NCI-H2081 treated with DMSO at 0.1 percent for 48 hours (cell line): ENCODE results near the gene NUMBL.
"Not testable (repeated sequence)": the region's sequence is repeated elsewhere in the genome, so short reads cannot be mapped to it uniquely, and the experiment has no call there.

Experiments
- DNase-seq: peaks from one replicate; lab custom pipeline; 2025; lab: John Stamatoyannopoulos, UW

NUMBL gene

GRCh38 chr19:40690050-40690692 is at the start of gene NUMBL:
NUMBL (minus strand) TSS chr19:40690651; CDS start chr19:40690483, 168 bp downstream.
- no peak for DNase-seq

DNA sequence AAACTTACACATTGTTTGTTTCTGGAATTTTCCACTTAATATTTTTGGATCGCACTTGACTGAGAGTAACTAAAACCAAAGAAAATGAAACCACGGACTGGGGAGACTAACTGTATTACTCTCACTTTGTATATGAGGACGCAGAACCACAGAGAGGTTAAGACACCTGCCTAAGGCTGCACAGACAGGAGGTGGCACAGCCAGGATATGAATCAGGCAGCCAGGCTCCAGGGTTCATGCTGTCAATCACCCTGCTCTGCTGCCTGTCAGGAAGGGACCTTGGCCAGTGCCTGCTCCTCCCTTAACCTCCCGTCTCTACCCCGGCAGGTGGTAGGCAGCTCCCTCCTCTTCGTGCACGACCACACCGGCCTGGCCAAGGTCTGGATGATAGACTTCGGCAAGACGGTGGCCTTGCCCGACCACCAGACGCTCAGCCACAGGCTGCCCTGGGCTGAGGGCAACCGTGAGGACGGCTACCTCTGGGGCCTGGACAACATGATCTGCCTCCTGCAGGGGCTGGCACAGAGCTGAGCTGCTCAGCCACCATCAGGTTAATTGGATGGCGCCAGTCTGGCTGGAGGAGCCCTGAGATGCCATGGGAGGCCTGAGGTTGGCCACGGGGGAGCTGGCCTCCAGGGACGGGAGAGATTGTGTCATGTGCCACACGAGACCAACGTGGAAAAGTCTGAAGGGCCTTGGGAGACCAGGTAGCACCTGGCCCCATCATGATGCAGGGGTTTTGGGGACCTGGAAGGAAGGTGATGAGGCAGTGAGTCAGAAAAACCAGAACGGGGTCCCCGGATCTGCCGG is 48.8 kb upstream of the NUMBL start:
- DNase-seq: no peak

GRCh38 chr19:40737102-40737644 is 46.7 kb upstream of the NUMBL start:
- DNase-seq: no peak

DNA sequence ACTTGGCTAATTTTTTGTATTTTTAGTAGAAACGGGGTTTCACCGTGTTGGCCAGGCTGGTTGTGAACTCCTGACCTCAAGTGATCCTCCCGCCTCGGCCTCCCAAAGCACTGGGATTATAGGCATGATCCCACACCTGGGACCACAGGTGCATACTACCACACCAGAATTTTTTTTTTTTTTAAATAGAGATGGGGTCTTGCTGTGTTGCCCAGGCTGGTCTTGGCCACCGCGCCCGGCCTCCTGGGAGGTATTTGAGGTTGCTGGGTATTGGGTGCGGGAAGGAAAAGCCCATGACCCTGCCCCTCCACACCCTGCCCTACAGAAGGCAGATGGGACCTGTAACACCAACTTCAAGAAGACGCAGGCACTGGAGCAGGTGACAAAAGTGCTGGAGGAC is 46.2 kb upstream of the NUMBL start:
- DNase-seq: no peak

GRCh38 chr19:40735013-40735771 is 44.7 kb upstream of the NUMBL start:
- DNase-seq: no peak

- no peak for DNase-seq
These were observed 42.7 kb upstream of the NUMBL start for GRCh38 chr19:40733149-40733548.

GRCh38 chr19:40732304-40732703 is 41.9 kb upstream of the NUMBL start:
- DNase-seq: not testable (repeated sequence)

GRCh38 chr19:40730065-40730464 is 39.6 kb upstream of the NUMBL start:
- DNase-seq: not testable (repeated sequence)

DNA sequence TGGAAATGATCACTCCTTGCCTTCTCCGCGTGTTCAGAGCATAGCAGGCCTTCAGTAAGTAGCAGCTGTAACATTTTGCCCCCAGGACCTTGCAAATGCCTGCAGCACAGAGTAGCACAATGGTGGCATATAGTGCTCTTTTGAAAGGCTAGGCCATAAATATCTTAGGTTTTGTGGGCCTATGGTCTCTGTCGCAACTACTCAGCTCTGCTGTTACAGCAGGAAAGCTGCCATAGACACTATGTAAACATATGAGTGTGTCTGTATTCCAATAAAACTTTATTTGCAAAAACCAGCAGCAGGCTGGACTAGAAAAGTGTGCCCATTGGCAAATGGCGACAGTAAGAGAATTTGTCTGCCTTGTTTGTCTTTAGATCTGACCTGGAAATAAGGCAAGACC is 35.8 kb upstream of the NUMBL start:
- no peak for DNase-seq

- DNase-seq: no peak
These were observed 34.4 kb upstream of the NUMBL start for GRCh38 chr19:40724855-40725254.

GRCh38 chr19:40724315-40724714 is 33.9 kb upstream of the NUMBL start:
- DNase-seq: no peak

DNA sequence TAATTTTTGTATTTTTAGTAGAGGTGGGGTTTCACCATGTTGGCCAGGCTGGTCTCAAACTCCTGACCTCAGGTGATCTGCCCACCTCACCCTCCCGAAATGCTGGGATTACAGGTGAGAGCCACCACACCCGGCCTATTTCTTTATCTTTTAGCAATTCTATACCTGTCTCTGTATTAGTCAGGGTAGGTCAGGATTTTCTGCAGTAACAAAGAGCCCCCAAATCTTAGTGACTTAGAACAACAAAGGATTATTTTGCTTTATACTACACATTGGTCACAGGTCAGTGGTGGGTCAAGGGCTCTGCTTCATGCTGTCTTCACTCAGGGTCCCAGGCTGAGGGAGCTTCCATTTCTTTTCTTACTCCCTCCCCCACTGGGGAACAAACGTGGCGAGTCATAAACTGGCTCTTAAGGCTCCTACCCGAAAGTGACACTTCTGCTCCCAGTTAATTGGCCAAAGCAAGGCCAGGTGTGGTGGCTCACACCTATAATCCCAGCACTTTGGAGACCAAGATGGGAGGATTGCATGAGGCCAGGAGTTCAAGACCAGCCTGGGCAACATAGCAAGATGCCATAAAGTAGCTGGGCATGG is 33.3 kb upstream of the NUMBL start:
- no peak for DNase-seq

DNA sequence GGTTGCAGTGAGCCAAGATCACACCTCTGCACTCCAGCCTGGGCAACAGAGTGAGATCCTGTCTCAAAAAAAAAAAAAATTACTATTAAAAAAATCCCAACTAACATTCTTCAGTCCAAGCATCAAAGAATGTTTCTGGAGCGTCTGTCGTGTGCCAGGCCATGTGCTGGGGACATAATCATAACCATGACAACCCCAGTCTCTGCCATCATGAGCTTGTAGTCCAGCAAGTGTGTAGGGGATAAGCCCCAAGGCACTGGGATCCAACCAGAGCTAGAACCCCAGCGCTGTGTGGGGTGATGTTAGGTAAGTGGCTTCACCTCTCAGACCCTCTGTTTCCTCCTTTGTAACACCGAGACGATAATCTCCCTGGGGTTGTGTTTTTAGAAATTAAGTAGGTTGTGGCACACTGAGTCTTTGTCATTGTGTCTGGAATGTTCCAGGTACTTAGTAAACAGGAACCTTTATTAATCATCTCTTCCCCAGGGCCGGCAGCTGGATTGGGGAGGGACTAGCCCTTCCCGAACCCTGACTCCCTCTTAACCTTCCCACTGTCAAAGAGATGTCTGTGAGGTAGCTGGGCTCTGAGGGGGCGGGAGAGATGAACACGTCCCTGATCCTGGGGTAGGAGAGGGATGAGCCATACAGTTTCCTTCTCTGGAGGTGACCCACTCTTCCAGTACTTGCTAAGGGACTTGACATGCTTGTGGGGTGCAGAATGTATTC is 31.6 kb upstream of the NUMBL start:
- DNase-seq: no peak

GRCh38 chr19:40721140-40721486 is 30.7 kb upstream of the NUMBL start:
- DNase-seq: no peak

DNA sequence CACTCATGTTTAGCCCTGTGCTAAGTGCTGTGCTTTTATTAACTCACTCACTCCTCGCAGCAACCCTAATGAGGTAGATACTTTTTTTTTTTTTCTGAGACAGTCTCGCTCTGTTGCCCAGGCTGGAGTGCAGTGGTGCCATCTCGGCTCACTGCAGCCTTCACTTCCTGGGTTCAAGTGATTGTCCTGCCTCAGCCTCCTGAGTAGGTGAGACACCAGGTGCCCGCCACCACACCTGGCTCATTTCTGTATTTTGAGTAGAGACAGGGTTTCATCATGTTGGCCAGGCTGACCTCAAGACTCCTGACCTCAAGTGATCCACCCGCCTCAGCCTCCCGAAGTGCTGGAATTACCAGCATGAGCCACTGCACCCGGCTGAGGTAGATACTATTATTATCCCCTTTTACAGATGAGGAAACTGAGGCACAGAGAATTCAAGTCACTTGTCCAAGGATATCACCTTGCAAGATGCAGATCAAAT is 29.0 kb upstream of the NUMBL start:
- DNase-seq: no peak

- DNase-seq: no peak
These were observed 28.4 kb upstream of the NUMBL start for GRCh38 chr19:40718774-40719391.

- no peak for DNase-seq
These were observed 27.7 kb upstream of the NUMBL start for GRCh38 chr19:40717880-40718773.

DNA sequence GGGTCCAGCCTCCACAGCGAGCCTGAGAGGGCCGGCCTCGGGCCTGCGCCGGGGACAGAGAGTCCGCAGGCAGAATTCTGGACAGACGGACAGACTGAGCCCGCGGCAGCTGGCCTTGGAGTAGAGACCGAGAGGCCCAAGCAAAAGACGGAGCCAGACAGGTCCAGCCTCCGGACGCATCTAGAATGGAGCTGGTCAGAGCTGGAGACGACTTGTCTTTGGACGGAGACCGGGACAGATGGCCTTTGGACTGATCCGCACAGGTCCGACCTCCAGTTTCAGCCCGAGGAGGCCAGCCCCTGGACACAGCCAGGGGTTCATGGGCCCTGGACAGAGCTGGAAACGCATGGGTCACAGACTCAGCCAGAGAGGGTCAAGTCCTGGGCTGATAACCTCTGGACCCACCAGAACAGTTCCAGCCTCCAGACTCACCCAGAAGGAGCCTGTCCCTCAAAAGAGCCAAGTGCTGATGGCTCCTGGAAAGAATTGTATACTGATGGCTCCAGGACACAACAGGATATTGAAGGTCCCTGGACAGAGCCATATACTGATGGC is 27.0 kb upstream of the NUMBL start:
- DNase-seq: no peak

GRCh38 chr19:40716482-40717324 is 26.3 kb upstream of the NUMBL start, which contains the start of the genes COQ8B and ITPKC:
COQ8B (minus strand) TSS chr19:40716886; CDS start chr19:40714632, 2,254 bp downstream.
ITPKC (plus strand) TSS chr19:40717112; CDS start chr19:40717136, 24 bp downstream.
- DNase-seq: peak; percentile 61
